HEK293 (cell line): ENCODE results near the gene NDFIP2.

ENCODE experiments used
- CTCF ChIP-seq: fragments of 450-650 bp; formaldehyde crosslinking; IDR thresholded peaks from 2 replicates; pipeline ENCODE4 v1.5.1; 2016; ENCODE audit warnings: missing biosample characterization, missing genetic modification characterization
- PBX3 ChIP-seq: sonication (generic); formaldehyde crosslinking; IDR thresholded peaks from 2 replicates; pipeline ENCODE4 v1.8.1; 2022; ENCODE audit warnings: mild to moderate bottlenecking, moderate library complexity, missing genetic modification reagents
- TRIM28 ChIP-seq: IDR thresholded peaks from 2 replicates; pipeline ENCODE4 v1.6.1; 2011; ENCODE audit warnings: low read length, control low read depth, borderline replicate concordance
- YY1 ChIP-seq: fragments of 450-650 bp; formaldehyde crosslinking; IDR thresholded peaks from 2 replicates; pipeline ENCODE4 v1.5.1; 2018; ENCODE audit warnings: missing biosample characterization, missing genetic modification characterization
- ZNF121 ChIP-seq: fragments of 450-650 bp; formaldehyde crosslinking; IDR thresholded peaks from 2 replicates; pipeline ENCODE4 v1.5.1; 2016; ENCODE audit warnings: missing biosample characterization, missing genetic modification characterization
- ZNF174 ChIP-seq: fragments of 450-650 bp; formaldehyde crosslinking; IDR thresholded peaks from 2 replicates; pipeline ENCODE4 v1.5.0; 2017; ENCODE audit warnings: missing biosample characterization, mild to moderate bottlenecking, missing genetic modification characterization
- ZNF202 ChIP-seq: fragments of 450-650 bp; formaldehyde crosslinking; IDR thresholded peaks from 2 replicates; pipeline ENCODE4 v1.5.1; 2016; ENCODE audit warnings: missing biosample characterization, missing genetic modification characterization, borderline replicate concordance
- ZNF274 ChIP-seq, 2 experiments: fragments of 200-500 bp in 1 of 2; fragments of 450-650 bp in 1 of 2; sonication (Bioruptor generic) in 1 of 2; formaldehyde crosslinking in 1 of 2; IDR thresholded peaks; 2 replicates each; pipeline versions ENCODE4 v1.5.1 to v1.6.1; 2014 to 2016; ENCODE audit warnings: borderline replicate concordance in 1 of 2, inconsistent platforms in 1 of 2, low read length in 1 of 2, missing biosample characterization in 1 of 2, missing genetic modification characterization in 1 of 2
- ZNF292 ChIP-seq: fragments of 450-650 bp; formaldehyde crosslinking; IDR thresholded peaks from 2 replicates; pipeline ENCODE4 v1.5.1; 2016; ENCODE audit warnings: low read depth, missing biosample characterization, missing genetic modification characterization, borderline replicate concordance
- ZNF501 ChIP-seq: fragments of 450-650 bp; formaldehyde crosslinking; IDR thresholded peaks from 2 replicates; pipeline ENCODE4 v1.5.1; 2016; ENCODE audit warnings: missing biosample characterization, missing genetic modification characterization
- ZNF670 ChIP-seq: fragments of 450-650 bp; formaldehyde crosslinking; IDR thresholded peaks from 2 replicates; pipeline ENCODE4 v1.5.1; 2016; ENCODE audit warnings: missing biosample characterization, missing genetic modification characterization, low read depth
- ZNF747 ChIP-seq: fragments of 450-650 bp; formaldehyde crosslinking; IDR thresholded peaks from 2 replicates; pipeline ENCODE4 v1.5.1; 2016; ENCODE audit warnings: missing biosample characterization, missing genetic modification characterization
- ZNF830 ChIP-seq: fragments of 450-650 bp; IDR thresholded peaks from 2 replicates; pipeline ENCODE4 v1.5.0; 2018; ENCODE audit warnings: missing biosample characterization, missing genetic modification characterization, low read depth, mild to moderate bottlenecking, moderate library complexity
- TF ChIP-seq, protein P1 (sequence below): fragments of 450-650 bp; formaldehyde crosslinking; IDR thresholded peaks from 2 replicates; pipeline ENCODE4 v1.5.1; 2016; ENCODE audit warnings: missing biosample characterization, missing genetic modification characterization, low read depth

- no peak for TF ChIP-seq ZNF274 (IDR thresholded peaks at IDR 0.05; ENCODE audit: low read length)
- no peak for TF ChIP-seq ZNF274 (tag by site-specific recombination; IDR thresholded peaks at IDR 0.05; ENCODE audit: borderline replicate concordance)
- TF ChIP-seq TRIM28: no peak
- no peak for TF ChIP-seq ZNF292 (tag by site-specific recombination)
- TF ChIP-seq, protein P1, sequence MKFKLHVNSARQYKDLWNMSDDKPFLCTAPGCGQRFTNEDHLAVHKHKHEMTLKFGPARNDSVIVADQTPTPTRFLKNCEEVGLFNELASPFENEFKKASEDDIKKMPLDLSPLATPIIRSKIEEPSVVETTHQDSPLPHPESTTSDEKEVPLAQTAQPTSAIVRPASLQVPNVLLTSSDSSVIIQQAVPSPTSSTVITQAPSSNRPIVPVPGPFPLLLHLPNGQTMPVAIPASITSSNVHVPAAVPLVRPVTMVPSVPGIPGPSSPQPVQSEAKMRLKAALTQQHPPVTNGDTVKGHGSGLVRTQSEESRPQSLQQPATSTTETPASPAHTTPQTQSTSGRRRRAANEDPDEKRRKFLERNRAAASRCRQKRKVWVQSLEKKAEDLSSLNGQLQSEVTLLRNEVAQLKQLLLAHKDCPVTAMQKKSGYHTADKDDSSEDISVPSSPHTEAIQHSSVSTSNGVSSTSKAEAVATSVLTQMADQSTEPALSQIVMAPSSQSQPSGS (tag by site-specific recombination): no peak
- no peak for TF ChIP-seq YY1 (tag by site-specific recombination)
- TF ChIP-seq CTCF: no peak
- no peak for TF ChIP-seq ZNF202 (tag by site-specific recombination)
- no peak for TF ChIP-seq PBX3
- no peak for TF ChIP-seq ZNF121 (tag by site-specific recombination)
- TF ChIP-seq ZNF501: no peak
- TF ChIP-seq ZNF174: no peak
- no peak for TF ChIP-seq ZNF830 (tag by site-specific recombination)
- TF ChIP-seq ZNF747 (tag by site-specific recombination): no peak
- no peak for TF ChIP-seq ZNF670
These were observed 50.7 kb downstream of the NDFIP2 start for GRCh38 chr13:79531542-79532254.
